Activated T-helper 1 cell treated with anti-CD3 and anti-CD28 coated beads, Interleukin-12 subunit alpha, Interleukin-12 subunit beta, Interleukin-2, Interleukin-4 antibody, amounts not matched to agents 30 ng/mL and 10 ng/mL and 1 ng/mL, durations not matched to agents 14 hours and 24 hours and 36 hours (primary cell): ENCODE data around the gene NDST1. TPM values are rescaled to one million over a fixed set of nuclear protein-coding genes. Genes with fewer than 3 reads are reported as not detected.
A peak's percentile ranks its signal among the peaks of the same experiment; 100 is the strongest.
"Not testable (repeated sequence)": the region's sequence is repeated elsewhere in the genome, so short reads cannot be mapped to it uniquely, and the experiment has no call there.

Source experiments
- DNase-seq: peaks from one replicate; pipeline ENCODE4 v3.0.0; 2021; ENCODE audit warnings: low spot score
- H3K27ac Mint-ChIP-seq: one replicate; pipeline ENCODE4 v1.8.0; 2021; ENCODE audit warnings: mild to moderate bottlenecking, mixed read lengths
- H3K27me3 Mint-ChIP-seq: one replicate; pipeline ENCODE4 v1.8.0; 2022; ENCODE audit warnings: mild to moderate bottlenecking, moderate library complexity, mixed read lengths; ENCODE audit not compliant: insufficient read depth
- H3K36me3 Mint-ChIP-seq: one replicate; pipeline ENCODE4 v1.8.0; 2021; ENCODE audit warnings: low read depth, mixed read lengths
- H3K4me1 Mint-ChIP-seq: one replicate; pipeline ENCODE4 v1.8.0; 2021; ENCODE audit warnings: low read depth, mixed read lengths
- H3K4me3 Mint-ChIP-seq: one replicate; pipeline ENCODE4 v1.8.0; 2021; ENCODE audit warnings: mild to moderate bottlenecking, moderate library complexity, mixed read lengths
- H3K9me3 Mint-ChIP-seq: one replicate; pipeline ENCODE4 v1.8.0; 2021; ENCODE audit warnings: mixed read lengths
- intact Hi-C: fragments of 100-400 bp; cut with micrococcal nuclease; formaldehyde crosslinking; loops from one replicate; pipeline ENCODE4 v1.15.1; 2024
- total RNA-seq: library from RNA; stranded (reverse); gene quantifications from 2 replicates; pipeline ENCODE4 v1.2.3, GENCODE V29; 2022

NDST1 gene
- total RNA-seq = 2.8 and 3.9 TPM in 2 replicates

DNA sequence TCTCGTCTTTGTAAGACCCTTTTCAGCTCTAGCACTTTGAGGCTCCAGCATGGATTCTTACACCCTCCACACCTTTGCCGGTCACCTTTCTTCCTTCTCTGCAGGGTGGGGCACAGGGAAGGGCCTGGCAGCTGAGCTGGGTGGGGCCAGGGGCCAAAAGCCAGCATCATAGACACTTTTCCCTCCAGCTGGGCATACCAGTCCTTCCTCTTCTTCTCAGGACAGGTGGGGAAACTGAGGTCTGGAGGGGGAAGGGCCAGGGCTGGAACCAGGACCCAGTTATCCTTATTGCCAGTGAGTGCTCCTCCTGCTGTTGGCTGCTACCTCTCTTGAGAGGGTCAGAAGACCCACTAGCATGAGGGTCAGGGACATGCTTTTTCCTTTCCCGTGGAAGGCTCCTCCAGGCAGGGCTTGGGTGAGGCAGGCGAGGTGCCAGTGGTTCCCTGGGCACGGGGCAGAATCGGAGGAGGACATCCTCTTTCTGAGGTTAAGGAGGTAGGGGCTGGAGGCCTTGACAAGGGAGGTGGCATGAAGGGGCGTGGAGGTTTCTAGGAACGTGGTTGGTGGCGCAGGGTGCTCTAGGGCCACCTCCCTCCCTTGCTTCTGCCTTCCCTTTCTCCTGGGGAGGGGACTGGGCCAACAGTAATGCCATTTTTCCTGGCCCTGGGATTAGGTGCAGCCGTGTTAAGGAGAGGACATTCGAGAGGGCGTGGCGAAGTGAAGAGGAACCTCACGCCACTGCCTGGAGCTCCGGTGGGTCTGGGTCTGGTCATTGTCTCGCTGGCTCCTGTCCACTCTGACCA, at the start of gene NDST1:
NDST1 (plus strand) TSS at position 658 of the 803 bp plus-strand sequence. CDS start 13,124 bp downstream, outside the sequence.
- no peak for DNase-seq
- H3K36me3 Mint-ChIP-seq = no peaks in the 10 kb centered on the region
- H3K27ac Mint-ChIP-seq = no peak within 1 kb of the TSS
- no peaks in the 10 kb centered on the region for H3K4me1 Mint-ChIP-seq
- no peaks in the 10 kb centered on the region for H3K9me3 Mint-ChIP-seq
- intact Hi-C loops = no loop called here
- H3K4me3 Mint-ChIP-seq = no peak within 1 kb of the TSS
- no peaks in the 10 kb centered on the region for H3K27me3 Mint-ChIP-seq

DNA sequence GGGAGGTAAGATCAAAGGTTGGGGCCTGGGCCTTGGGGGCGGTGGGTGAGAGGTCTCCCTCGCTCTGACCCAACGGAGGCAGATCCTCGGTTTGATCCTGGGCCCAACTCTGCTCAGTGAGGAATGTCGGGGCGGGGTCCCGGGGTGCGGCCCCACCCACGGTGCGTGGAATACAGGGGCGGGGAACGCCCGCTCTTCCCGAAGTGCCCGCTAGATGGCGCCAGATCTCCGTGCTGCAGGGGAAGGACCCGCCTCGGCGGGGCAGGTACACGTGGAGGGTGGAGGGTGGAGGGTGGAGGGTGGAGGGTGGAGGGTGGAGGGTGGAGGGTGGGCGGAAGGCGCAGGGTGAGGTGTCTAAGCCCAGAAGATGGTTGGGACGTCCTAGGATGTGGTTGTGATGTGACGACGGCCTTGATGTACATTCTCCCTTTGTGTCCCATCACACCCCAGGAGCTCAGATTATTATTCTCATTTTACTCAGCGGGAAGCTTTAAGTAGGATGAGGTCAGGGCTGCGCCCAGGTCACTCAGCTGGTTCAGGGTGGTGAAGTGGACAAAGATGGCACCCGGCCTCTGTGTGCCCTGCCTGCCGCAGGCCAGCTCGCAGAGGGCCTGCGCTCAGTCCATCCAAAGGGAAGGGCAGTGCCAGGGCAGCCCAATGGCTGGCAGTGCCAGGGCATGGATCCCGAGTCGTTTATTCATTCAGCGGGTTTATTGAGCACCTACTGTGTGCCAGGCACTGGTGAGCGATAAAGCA, 49.0 kb upstream of the NDST1 start:
- Mint-ChIP-seq H3K9me3 (no peaks in the 10 kb centered on the region), H3K27ac (no peak overlapping the region), H3K27me3 (peaks cover 1% of the 10 kb centered on the region), H3K36me3 (no peaks in the 10 kb centered on the region), H3K4me3 (no peak overlapping the region), H3K4me1 (peaks cover 19% of the 10 kb centered on the region)
- intact Hi-C loops = loop anchor here (1.0 to 2.0 kb wide), 8 partner anchors 9 to 388 kb away; partner anchors contain the start of gene RBM22
- peak; percentile 75 for DNase-seq

DNA sequence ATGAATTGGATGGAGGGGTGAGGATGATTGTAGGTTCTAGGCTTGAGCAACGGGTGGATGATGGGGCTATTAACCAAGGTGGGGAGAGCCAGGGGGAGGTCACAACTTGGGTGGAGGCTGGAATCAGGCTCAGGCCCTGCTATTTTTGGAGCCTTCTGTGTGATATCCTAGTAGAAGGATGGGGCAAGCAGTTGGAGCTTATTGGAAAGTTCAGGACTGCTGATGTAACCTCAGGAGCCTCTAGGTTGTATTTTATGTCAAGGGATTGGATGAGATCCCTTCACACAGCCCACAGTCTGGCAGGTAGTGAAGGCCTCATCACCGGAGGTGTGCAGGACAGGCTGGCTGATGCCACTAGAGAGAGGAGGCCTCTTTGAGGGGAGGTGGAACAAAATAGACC, 47.1 kb upstream of the NDST1 start:
- H3K27me3 Mint-ChIP-seq = peaks cover 1% of the 10 kb centered on the region
- no peak overlapping the region for H3K27ac Mint-ChIP-seq
- peaks cover 19% of the 10 kb centered on the region for H3K4me1 Mint-ChIP-seq
- intact Hi-C loops = no loop called here
- no peak overlapping the region for H3K4me3 Mint-ChIP-seq
- no peaks in the 10 kb centered on the region for H3K36me3 Mint-ChIP-seq
- H3K9me3 Mint-ChIP-seq = no peaks in the 10 kb centered on the region
- DNase-seq = no peak

DNA sequence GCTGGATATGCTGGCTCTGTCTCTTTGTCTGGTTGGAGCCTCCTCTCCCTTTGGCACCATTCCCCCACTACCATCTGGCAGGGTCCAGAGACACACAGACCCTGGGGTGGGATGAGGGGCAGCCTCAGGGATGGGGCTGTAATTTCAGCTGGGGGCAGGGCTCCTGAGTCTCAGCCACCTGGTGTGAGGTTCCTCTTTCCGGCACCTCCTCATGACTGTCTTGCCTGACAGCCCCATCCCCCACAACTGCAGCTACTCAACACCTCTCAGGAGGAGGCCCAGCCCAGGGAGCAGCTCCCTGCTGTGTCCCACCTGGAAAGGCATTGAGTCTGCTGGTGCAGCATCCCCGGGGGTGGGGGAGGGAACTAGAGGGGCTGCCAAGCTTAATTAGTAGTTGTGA, 46.7 kb upstream of the NDST1 start:
- no peaks in the 10 kb centered on the region for H3K36me3 Mint-ChIP-seq
- no peaks in the 10 kb centered on the region for H3K9me3 Mint-ChIP-seq
- H3K27me3 Mint-ChIP-seq = peaks cover 1% of the 10 kb centered on the region
- no peak for DNase-seq
- H3K4me3 Mint-ChIP-seq = no peak overlapping the region
- intact Hi-C loops = no loop called here
- H3K27ac Mint-ChIP-seq = no peak overlapping the region
- peaks cover 19% of the 10 kb centered on the region for H3K4me1 Mint-ChIP-seq

DNA sequence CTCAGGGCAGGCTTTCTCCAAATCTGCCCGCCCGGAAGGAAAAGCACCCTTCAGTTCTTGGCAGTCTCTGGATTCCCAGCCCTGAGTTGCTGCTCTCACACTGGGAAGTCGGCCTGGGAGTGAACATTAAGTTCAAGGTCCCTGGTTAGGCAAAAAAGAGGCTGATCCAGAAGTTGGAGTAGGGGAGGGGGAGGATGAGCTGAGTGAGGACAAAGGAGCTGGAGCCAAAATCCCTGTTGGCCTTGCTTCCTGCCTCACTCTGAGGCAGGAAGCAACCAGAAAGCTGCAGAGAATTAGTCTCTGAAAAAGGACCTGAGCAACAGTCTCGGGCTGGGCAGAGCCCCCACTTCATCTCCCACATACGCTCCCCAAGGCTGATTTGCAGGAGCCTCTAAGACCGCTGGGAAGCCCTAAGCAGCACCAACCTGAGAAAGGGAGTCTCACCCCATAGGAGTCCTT, 43.3 kb upstream of the NDST1 start:
- Mint-ChIP-seq H3K27ac (no peak overlapping the region), H3K4me3 (no peak overlapping the region), H3K27me3 (peaks cover 1% of the 10 kb centered on the region), H3K4me1 (no peaks in the 10 kb centered on the region), H3K9me3 (no peaks in the 10 kb centered on the region), H3K36me3 (no peaks in the 10 kb centered on the region)
- no peak for DNase-seq
- intact Hi-C loops = no loop called here

DNA sequence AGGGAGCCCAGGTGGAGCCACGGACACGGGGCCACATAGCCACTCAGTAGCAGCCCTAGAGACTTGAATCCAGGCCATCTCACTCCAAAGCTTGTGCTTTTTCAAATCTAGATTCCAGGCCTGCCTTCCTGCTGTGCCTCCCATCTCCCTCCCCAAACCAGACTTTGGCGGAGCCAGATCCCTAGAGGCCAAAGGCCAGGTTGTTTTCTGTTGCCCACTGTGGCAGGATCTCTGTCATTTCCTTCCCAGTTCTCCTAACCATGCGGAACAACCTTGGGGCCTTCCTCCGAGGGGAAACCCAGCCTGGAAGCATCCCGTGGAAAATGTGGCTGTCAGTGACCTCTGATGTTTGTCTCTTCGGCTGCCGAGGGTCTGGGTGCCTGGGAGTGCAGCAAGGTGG, 42.0 kb upstream of the NDST1 start:
- Mint-ChIP-seq H3K36me3 (no peaks in the 10 kb centered on the region), H3K9me3 (no peaks in the 10 kb centered on the region), H3K27me3 (peaks cover 1% of the 10 kb centered on the region), H3K4me1 (no peaks in the 10 kb centered on the region), H3K27ac (no peak overlapping the region), H3K4me3 (no peak overlapping the region)
- intact Hi-C loops = no loop called here
- DNase-seq = no peak

DNA sequence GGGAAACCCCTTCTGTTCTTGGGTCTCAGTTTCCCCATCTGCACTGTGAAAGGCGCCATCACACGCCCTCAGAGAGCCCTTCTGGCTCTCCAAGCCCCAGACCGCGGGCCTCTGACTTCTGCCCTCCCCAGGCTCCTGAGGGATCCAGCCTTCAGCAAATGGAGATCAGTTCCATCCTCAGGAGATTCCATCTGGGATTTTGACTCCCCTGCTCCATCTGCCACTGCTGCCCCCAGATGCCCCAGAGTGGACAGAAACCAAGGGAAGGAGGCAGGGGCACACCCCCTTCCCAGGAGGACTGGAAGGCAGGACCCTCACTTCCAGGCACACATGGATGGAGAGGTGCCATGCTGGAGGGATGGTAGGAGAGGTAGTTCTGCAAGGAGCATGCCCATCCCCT, 39.7 kb upstream of the NDST1 start:
- Mint-ChIP-seq H3K27ac (no peak overlapping the region), H3K27me3 (no peaks in the 10 kb centered on the region), H3K9me3 (no peaks in the 10 kb centered on the region), H3K36me3 (no peaks in the 10 kb centered on the region), H3K4me3 (no peak overlapping the region), H3K4me1 (no peaks in the 10 kb centered on the region)
- no peak for DNase-seq
- intact Hi-C loops = no loop called here

DNA sequence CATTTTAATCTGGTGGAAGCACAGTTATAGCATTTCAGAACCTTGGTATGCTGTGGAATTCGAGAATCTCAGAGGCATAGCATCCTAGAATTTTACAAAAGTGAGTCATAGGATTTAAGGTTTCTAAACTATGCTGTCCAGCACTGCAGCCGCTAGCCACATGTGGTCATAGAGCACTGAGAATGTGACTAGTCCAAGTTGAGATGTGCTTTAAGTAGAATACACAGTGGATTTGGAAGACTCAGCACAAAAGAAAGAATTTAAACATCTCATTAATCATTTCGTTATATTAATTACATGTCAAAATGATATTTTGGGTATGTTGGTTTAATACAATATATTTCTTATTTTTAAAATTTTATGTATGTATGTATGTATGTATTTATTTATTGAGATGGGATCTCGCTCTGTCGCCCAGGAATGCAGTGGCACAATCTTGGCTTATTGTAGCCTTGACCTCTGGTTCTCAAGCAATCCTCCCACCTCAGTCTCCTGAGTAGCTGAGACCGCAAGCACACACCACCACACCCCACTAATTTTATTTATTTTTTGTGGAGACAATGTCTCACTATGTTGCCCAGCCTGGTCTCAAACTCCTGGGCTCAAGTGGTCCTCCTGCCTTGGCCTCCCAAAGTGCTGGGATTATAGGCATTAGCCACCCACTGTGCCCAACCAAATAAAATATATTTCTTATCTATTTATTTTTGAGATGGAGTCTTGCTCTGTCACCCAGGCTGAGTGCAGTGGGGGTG, 38.0 kb upstream of the NDST1 start:
- no peak overlapping the region for H3K27ac Mint-ChIP-seq
- no peak overlapping the region for H3K4me3 Mint-ChIP-seq
- H3K36me3 Mint-ChIP-seq = no peaks in the 10 kb centered on the region
- H3K4me1 Mint-ChIP-seq = no peaks in the 10 kb centered on the region
- intact Hi-C loops = no loop called here
- no peak for DNase-seq
- no peaks in the 10 kb centered on the region for H3K27me3 Mint-ChIP-seq
- H3K9me3 Mint-ChIP-seq = no peaks in the 10 kb centered on the region

DNA sequence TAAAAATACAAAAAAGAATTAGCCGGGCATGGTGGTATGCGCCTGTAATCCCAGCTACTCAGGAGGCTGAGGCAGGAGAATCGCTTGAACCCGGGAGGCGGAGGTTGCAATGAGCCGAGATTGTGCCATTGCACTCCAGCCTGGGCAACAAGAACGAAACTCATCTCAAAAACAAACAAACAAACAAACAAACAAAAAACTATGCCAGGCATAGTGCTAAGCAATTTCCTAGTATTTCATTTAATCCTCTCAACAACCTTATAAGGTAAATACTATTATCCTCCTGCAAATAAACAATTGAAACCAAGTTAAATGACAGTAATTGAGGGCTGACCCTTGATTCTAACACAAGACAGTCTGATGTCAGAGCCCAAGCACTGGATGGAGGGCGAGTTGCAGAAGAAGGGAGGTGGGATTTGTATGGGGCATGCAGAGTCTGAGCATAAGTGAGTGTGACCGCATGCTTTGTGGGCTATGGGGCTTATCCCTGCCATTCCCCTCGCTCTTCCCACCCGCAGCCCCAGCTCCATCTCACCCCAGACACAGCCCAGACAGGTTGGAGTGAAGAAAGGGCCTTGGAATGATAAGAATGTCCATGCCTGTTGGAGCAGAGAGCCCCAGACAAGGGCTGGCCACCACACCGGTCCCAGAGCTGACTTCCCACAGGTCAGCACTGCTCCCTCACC, 34.1 kb upstream of the NDST1 start:
- intact Hi-C loops = no loop called here
- no peak for DNase-seq
- no peaks in the 10 kb centered on the region for H3K4me1 Mint-ChIP-seq
- H3K36me3 Mint-ChIP-seq = no peaks in the 10 kb centered on the region
- no peak overlapping the region for H3K27ac Mint-ChIP-seq
- H3K27me3 Mint-ChIP-seq = peaks cover 9% of the 10 kb centered on the region
- H3K9me3 Mint-ChIP-seq = no peaks in the 10 kb centered on the region
- no peak overlapping the region for H3K4me3 Mint-ChIP-seq

DNA sequence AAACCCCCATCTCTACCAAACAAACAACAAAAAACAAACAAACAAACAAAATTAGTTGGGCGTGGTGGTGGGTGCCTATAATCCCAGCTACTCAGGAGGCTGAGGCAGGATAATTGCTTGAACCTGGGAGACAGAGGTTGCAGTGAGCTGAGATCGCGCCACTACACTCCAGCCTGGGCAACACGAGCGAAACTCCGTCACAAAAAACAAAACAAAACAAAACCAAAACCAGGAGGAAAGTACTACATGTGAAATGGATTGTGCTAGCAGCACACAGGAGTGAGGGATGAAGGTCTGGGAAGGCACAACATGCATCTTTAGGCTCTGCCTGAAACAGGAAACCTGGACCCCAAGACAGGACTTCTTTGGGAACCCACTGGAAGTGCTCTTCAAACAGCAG, 31.4 kb upstream of the NDST1 start:
- not testable (repeated sequence) for H3K36me3 Mint-ChIP-seq

DNA sequence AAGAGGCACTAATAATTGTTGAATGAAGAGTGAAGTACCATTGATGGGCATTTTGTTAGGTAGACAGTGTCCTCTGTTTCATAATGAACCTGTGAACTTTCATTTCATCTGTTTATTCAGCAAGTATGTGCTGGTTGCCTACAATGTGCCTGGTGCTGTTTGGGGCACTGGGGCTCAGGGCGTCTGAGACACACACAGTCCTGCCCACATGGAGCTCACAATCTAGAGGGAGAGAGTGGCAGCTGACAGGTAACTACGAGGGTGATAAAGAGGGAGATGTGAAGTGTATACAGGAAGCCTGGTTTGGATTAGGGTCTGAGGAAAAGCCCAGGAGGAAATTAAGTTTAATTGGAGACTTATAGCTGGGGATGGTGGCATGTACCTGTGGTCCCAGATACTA, 28.5 kb upstream of the NDST1 start:
- Mint-ChIP-seq H3K4me1 (no peaks in the 10 kb centered on the region), H3K27me3 (peaks cover 14% of the 10 kb centered on the region), H3K27ac (no peak overlapping the region), H3K9me3 (no peaks in the 10 kb centered on the region), H3K4me3 (no peak overlapping the region), H3K36me3 (no peaks in the 10 kb centered on the region)
- intact Hi-C loops = no loop called here
- no peak for DNase-seq

More for the DNA sequence above, 31.4 kb upstream of the NDST1 start:
- H3K4me1 Mint-ChIP-seq, H3K4me3 Mint-ChIP-seq, H3K27ac Mint-ChIP-seq, DNase-seq, intact Hi-C loops, H3K9me3 Mint-ChIP-seq: not testable (repeated sequence)
- H3K27me3 Mint-ChIP-seq = peaks cover 14% of the 10 kb centered on the region

DNA sequence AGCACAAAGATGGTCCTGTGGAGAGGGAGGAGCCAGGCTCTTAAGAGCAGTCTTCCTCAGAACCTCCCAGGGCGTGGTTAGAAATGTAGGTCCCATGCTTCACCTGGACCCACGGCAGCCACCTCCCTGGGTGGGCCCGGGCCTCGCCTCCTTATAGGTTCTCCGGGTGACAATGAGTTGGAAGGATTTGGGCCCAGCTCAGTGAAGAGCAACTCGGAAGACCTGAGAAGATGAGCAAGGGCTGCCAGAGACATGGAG, 26.3 kb upstream of the NDST1 start:
- H3K27me3 Mint-ChIP-seq = peaks cover 17% of the 10 kb centered on the region
- H3K27ac Mint-ChIP-seq = no peak overlapping the region
- no peak overlapping the region for H3K4me3 Mint-ChIP-seq
- H3K4me1 Mint-ChIP-seq = no peaks in the 10 kb centered on the region
- intact Hi-C loops = no loop called here
- no peaks in the 10 kb centered on the region for H3K36me3 Mint-ChIP-seq
- no peaks in the 10 kb centered on the region for H3K9me3 Mint-ChIP-seq
- no peak for DNase-seq
